LNCaP clone FGC (cell line): ENCODE measurements around the gene DOK7.

Experiments
- DNase-seq: peaks from one replicate; pipeline ENCODE4 v3.0.0-alpha.2; 2011; ENCODE audit warnings: low read depth
- H3K4me3 ChIP-seq: 2 replicates; pipeline ENCODE4 v1.5.1; 2011; ENCODE audit warnings: mild to moderate bottlenecking, low read depth, low read length, control low read depth
- CTCF ChIP-seq: IDR thresholded peaks from 2 replicates; pipeline ENCODE4 v1.5.1; 2012; ENCODE audit warnings: mild to moderate bottlenecking; ENCODE audit not compliant: control insufficient read depth, insufficient read depth; ENCODE audit errors: extremely low read depth

Gene DOK7

DNA sequence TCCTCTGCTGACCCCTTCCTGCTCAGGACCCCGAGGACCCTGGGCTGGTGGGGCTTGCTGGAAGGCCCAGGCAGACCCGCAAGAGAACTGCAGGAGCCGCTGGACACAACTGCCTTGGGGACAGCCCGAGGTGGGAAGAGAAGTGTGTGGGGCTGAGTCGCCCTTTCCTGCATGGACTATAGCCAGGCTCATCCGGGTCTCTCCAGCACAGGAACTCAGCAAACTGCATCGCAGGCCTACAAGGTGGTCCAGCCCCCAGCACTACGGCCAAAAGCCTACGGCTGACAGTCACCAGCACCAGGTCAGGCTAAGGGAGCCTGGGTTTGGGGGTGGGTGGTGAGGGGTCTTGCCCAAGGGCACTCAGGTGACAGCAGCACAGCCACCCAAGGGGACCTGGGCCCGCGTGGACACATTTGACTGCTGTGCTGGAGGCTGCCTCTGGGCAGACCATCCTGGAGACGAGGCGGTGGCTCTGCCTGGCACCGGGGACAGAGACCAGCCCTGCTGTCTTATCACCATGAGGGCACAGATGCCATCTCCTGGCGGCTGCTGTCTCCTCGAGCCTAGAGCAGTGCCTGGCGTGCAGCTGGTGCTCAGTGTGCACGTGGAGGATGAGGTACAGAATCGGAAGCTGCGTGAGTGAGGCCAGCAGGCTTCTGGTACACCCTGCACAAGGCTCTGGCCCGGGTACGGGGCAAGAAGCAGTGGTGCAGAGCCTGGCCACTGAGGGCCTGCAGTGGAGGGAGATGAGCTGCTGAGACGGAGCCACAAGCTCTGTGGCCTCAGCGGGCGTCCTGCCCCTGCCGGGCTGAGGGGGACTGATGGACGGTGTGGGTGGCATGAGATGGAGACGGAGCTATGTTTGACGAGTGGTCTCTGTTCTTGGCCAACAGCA lies 54.0 kb downstream of the DOK7 start:
- TF ChIP-seq CTCF, result no peak
- DNase-seq, result no peak
- H3K4me3 ChIP-seq, result no peak overlapping the region

- no peak overlapping the region for H3K4me3 ChIP-seq
- TF ChIP-seq CTCF, result no peak
- DNase-seq, result no peak
Observed at GRCh38 chr4:3517731-3518510, 54.8 kb downstream of the DOK7 start.

DNA sequence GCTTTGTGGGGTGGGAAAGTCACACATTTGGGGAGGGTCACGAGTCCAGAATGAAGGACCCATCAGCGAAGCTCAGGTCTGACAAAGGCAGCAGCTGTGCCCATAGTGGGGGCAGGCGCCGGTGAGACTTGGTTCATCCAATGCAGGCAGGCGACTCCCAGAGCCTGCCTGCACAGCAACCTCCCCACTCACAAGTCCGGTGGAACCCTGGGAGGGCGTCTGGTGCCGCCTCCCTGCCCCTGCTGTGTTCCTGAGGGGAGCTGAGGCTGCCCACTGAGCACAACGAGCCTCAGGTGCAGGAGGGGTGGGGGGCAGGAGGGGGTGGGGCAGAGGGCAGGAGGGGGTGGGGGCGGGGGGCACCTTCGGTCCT lies 55.4 kb downstream of the DOK7 start:
- TF ChIP-seq CTCF, result no peak
- H3K4me3 ChIP-seq, result no peak overlapping the region
- DNase-seq, result no peak

DNA sequence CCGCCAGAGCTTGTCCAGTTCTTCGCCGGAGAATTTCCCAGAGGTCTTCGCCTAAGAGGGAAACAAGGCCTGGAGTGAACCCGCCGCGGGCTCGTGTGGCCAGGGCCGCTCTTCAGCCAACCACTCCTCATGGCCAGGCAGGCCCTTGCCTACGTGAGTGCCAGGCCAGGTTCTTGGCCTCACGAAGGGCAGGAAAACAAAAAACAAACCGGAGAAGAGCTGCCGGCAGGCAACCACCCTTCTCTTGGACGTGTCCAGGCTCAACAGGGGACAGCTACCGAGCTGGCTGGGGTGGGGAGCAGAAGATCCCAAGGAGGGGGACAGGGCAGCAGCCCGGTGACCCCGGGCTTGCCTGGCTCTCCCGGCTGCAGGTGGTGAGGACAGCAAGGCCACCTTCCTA lies 55.8 kb downstream of the DOK7 start:
- DNase-seq, result no peak
- no peak for TF ChIP-seq CTCF
- no peak overlapping the region for H3K4me3 ChIP-seq

- TF ChIP-seq CTCF, result no peak
- H3K4me3 ChIP-seq, result no peak overlapping the region
- DNase-seq, result no peak
Observed at GRCh38 chr4:3519468-3520264, 56.6 kb downstream of the DOK7 start.

DNA sequence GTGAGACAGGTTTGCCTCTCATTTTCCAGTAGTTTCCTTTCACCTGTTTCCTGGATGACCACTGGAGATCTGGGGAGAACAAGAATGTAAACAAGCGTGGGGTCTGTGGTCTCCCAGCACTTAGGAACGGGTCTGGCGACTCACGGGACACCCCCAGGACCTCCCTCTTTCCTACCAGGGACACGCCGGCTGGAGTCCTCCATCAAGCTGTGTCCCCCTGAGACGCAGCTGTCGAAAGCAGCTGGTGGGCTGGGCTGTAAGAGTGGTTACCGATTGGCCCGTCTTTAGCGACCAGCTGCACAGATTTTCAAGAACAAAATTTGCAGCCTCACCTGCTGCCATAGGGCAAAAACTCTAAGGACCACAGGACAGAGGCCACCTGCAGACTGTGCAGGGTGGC lies 57.2 kb downstream of the DOK7 start:
- no peak for DNase-seq
- TF ChIP-seq CTCF, result no peak
- no peak overlapping the region for H3K4me3 ChIP-seq
